HG02981 (cell line): Measurements from ENCODE around the gene EID2.

Experiments used
- ATAC-seq: cut with Tn5 transposase; IDR thresholded peaks from one replicate; pipeline ENCODE4 v1.9.1; 2021; ENCODE audit warnings: mild to moderate bottlenecking, moderate library complexity; ENCODE audit not compliant: unreplicated experiment

Gene EID2, protein sequence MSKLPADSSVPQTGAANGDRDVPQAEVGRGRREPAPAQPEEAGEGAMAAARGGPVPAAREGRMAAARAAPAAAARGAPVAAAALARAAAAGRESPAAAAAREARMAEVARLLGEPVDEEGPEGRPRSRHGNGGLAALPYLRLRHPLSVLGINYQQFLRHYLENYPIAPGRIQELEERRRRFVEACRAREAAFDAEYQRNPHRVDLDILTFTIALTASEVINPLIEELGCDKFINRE

DNA sequence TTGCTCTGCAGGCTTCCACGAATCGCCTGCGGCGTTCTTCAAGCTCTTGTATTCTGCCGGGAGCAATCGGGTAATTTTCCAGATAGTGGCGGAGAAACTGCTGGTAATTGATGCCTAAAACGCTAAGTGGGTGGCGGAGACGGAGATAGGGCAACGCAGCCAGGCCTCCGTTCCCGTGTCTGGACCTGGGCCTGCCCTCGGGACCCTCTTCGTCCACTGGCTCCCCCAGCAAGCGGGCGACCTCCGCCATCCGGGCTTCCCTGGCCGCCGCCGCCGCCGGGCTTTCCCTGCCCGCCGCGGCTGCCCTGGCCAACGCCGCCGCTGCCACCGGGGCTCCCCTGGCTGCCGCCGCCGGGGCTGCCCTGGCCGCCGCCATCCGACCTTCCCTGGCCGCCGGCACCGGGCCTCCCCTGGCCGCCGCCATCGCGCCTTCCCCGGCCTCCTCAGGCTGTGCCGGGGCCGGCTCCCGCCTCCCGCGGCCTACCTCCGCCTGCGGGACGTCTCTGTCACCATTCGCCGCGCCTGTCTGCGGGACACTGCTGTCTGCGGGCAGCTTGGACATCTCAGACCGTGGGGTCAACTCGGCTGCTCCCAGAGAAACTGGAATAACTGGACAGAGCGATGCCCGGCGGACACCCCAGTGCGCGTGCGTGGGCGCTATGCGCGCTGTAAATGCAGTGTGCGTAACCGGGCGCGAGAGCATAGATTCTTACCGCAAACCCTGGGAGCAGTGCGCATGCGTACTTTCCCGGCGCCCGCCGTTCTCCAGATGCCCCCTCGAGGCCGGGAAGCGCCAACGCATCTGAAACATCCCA is at the start of gene EID2:
Gene EID2, minus strand, starts transcription at position 644 of the 815 bp plus-strand sequence. Its CDS starts 82 bp downstream, at position 562.
- ATAC-seq: peak; percentile 87

DNA sequence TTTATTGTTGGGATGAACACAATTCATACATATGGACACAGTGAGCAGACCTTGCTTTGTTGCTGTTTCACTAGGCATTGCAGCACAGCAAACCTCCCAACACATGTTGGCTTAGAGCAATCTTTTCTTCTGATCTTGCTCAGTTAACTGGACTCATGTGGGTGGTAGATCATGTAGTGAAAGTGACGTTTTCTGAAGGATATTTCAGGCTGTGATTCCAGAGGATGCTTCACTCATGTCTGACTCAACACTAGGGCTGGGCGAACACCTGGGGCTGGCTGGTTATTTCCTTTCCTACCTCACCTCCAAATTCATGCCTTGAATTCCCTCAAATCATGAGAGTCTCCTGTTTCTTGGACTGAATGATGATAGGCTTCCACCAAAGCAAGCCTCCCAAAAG is 48.1 kb upstream of the EID2 start:
- no peak for ATAC-seq

DNA sequence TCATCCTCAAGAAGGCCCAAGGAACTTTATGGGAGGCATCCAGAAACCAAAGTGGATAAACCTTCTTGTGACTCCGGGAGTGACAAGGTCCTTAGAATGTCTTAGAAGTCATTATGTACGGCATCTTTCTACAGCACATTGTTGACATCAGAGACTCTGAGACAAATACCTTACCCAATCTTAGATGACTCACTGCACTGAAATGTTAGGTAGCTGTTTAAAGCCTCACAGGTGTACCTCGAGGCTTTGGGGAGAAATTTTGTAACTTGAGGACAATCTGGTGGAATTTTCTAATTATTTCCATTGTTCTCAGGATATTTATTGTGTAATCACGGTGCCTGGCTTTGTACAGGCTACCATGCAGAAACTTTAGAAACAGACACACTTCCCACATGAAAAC is 47.5 kb upstream of the EID2 start:
- no peak for ATAC-seq

DNA sequence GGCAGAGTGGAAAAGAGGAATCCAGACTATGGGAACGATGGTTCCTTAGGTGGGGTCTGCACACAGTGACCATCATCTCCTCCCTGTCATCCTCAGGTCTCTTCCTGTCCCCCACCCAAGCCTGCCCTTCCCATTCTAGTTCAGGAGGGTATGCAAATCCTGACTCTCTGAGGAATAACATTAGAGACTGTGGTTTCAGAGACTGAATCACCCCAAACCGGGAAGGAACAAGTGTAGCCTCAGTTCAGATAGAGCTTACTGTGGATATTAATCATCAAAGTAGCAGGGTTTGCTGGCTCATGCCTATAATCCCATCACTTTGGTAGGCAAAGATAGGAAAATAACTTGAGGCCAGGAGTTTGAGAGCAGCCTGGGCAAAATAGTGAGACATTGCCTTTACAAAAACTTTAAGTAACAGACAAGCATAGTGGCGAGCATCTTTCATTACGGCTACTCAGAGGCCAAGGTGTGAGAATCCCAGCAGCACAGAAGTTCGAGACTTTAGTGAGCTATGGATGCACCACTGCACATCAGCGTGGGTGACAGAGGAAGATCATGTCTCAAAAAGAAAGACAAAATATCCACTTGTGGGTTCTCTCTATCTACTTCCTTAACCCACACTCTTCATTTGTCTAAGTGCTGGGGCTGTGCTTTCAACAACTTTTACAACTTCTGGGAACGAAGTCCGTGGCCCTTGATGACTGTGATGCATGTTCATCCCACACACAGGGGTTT is 43.1 kb upstream of the EID2 start:
- no peak for ATAC-seq

DNA sequence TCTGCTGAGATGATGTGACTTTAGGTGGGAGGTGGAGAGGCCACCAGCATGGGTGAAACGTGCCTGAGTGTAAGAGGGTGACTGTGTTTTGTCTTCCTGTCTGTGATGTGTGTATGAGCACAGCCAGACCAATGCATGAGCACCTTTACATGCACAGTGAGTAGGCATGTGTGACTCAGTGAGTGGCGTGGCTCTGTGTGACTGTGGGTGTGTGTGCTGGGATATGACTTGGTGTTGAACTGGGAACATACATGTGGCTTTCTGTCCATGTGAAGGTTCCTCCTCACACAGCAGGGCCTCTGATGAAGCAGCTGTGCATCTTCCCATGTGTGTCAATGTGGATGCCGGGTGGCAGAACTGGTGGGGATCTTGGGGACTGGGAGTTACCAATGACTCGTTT is 42.5 kb upstream of the EID2 start:
- no peak for ATAC-seq

DNA sequence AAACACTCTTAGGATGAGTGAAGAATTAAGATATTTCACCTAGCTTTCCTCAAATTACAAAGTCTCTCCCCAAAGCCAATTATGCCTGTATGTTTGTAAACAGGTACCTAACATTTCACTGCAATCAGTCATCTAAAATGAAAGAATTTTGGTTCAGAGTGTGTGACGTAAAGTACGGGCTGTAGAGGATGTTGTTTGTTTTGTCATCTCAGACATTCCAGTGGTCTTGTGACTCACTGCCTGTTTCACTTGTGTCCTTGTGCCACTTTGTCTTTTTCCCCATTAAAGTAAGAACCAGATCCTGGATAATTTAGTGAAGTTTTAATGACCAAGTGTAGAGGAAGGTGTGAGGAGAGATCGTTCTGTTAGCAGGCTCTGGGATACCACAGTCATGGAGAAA is 28.6 kb upstream of the EID2 start:
- ATAC-seq: no peak

DNA sequence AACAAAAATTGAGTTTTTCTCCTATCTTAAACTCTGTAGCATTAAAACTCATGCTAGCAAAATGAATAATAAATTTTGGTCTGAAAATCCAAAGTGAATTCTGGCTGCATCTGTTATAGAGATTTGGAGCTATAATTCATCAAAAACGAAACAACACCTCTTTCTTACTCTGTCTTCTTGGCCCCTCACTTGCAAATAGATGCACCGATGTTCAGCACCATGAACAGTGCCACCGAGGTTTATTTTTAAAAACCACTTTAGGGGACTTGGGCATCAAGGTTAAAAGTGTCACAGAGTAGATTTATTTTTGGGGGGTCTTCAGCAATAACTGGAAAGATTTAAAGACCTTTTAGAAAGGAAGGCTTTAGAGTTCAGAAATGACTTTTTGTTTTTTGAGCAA is 26.1 kb upstream of the EID2 start:
- no peak for ATAC-seq

DNA sequence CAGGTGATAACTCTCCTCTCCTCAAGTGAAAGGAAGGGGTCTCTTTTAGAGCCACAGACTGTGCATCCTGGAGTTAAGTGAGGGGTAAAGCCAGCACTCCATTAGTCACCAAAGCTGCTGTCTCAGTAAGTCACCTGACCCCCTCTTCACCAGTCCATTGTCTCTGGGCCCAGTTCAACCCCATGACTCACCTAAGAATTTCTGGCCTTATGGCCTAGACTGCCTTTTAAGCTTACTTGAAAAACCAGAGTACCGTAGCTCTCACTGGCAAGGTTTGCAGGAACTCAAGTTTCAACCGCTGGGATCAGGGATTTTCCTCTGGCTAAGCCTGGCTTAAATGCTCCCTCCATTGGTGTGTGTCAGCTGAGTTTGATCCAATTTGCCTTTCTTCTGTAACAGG is 23.4 kb upstream of the EID2 start:
- ATAC-seq: no peak

DNA sequence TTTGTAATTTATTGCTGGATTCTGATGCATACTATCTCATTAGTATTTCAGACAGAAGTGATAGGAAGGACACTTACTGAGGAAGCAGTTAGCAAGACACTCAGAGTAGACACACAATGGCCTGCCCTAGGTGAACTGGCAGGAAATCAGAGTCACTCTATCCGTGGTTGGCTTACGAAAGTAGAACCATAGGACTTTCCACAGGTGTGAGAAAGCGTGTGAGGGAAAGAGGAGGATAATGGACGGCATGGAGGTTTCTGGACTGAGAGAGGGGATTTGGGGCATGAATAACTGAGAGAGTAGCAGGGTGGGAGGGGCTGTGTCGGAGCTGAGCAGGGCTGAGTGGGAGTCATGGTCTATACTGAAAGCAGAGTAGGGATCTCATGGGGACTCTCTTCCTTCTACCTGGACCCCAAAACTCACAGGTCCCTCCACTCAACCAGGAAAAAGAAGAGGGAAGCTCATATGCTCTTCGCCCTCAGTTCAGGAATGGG is 18.7 kb upstream of the EID2 start:
- no peak for ATAC-seq

DNA sequence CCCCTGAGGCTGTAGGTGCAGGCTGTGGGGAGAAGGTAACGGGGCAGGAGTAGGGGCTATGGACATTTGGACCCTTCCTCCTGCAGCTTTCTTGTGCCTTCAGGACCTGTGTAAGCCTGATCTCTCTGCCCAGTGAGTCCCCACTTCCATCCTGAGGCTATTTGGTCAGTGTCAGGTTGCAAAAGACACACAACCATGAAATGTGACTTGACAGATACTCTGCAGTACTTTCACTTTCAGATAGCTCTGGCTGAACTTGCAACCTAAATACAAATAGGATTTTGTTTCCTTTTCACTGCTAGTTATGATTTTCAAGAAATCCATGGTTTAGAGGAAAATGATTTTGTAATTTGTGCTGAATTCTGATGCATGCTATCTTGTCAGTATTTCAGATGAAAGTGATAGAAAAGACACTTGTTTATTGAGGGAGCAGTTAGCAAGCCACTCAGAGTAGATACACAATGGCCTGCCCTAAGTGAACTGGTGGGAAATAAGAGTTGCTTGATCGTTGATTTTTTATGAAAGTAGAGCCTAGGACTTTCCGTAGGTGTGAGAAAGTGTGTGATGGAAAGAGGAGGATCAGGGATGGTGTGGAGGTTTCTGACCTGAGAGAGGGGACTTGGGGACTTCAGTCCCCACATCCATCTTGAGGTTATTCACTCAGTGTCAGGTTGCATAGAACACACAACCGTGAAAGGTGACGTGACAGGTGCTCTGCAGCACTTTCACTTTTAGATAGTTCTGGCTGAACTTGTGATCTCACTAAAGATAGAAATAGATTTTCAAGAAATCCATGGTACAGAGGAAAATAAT is 18.1 kb upstream of the EID2 start:
- ATAC-seq: no peak

DNA sequence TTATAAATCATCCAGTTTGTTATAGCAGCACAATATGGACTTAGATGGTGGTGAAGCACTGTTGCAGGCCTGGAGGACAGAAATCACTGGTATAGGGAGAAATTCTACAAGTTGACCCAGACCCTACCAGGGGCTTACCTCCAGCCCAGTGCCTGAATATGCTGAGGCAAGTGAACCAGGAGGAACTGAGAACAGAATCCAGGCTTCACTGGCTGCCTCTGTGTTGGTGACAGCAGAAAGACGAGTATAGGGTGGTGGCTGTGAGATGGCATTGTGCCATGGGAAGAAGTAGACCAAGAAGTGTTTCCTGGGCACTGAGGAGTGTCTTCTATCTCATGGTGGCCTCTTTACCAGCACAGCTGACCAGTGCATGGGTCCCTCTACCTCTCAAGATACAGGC is 15.9 kb upstream of the EID2 start:
- ATAC-seq: no peak

DNA sequence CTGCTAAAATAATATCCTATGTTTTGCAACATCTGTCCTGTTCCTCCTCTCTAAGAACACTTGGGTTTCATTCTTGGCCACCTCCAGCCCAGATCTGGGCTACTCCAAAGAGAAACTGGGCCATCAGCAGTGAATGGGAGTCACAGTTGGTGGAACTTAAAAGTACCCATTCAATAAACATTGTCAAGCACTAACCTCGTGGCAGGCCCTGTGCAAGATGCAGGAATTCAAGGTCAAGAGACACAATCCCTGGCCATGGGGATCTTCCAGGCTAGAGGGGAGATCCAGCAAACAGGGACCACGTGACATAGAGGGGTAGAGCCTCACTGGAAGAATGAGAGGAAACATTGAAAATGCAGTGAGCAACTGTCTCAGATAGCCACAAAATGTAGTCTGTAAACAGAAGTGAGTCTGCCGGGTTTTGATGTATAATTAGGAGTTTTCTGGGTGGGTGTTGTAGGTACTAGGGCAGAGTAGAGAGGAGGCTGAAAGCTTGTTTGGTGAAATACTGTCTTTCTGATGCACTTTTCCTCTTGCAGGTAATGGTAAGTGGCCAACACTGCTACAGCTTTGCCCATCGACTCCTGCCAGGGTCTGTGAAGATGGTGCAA is 14.8 kb upstream of the EID2 start:
- no peak for ATAC-seq

DNA sequence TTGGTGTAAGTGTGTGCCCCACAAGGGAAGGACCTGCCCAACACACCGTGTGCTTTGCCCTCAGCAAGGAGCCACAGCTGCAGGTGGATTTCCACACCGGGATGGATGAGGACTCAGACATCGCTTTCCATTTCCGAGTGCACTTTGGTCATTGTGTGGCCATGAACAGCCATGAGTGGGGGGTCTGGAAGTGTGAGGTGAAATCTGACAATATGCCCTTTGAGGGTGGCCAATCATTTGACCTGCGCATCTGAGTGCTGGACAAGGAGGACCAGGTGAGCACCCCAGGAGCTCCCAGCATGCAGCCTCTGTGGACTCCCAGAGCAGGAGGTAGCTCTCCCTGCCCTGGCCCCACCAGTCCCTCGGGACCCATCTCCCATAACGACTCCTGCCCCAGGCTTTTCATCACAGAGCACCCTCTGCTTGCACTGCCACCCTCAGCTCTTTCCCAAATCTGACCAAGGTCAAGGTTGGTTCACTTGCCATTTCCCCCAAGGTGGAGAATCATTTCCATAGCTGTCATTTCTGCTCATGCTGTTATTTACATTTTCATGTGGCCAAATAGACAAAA is 13.2 kb upstream of the EID2 start:
- ATAC-seq: no peak

DNA sequence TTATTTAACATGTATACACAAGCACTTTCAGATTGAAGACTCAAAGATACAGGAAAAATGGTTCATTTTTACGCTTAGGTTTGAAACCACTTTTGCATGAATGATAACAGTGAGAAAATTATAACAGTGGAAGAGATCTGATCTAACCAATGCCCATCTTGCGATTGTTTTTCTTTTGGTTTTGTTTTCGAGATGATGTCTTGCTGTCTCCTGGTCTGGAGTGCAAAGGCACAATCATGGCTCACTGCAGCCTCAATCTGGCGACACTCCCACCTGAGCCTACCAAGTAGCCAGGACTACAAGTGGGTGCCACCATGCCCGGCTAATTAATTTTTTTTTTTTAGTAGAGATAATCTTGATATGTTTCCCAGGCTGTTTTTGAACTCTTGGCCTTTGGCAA is 10.2 kb upstream of the EID2 start:
- ATAC-seq: no peak

DNA sequence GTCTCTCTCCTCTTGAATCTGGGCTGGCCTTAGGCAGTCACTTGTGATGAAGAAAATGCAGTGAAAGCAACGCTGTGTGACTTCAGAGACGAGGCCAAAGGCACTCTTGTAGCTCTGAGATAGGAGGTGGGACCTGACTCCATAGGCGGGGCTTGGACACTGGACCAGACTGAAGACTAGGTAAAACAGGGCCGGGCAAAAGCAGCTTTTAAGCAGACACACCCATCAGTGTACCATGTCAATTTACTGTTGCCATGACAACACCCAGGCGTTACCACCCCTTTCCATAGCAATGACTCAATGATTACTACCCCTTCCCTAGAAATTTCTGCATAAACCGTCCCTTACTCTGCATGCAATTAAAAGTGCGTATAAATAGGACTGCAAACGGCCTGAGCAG is 6.6 kb upstream of the EID2 start:
- no peak for ATAC-seq

DNA sequence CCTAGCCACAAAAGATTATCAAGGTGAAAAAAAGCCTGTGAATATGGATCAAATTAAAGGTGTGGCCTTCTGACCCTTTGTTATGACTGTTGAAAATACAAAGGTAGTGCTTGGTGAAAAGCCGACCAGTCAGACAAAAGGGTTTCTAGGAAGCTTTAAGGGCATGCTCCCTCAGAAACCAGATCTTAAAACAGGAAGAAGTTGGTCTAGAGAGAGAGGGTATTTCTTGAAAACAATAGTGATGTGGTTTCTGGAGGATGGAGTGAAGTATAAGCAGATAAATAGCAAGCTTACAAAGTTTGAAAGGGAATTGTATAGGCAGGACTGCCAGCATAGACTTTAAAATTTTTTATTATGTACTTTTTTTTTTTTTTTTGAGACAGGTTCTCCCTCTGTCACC is 5.0 kb upstream of the EID2 start:
- ATAC-seq: no peak

DNA sequence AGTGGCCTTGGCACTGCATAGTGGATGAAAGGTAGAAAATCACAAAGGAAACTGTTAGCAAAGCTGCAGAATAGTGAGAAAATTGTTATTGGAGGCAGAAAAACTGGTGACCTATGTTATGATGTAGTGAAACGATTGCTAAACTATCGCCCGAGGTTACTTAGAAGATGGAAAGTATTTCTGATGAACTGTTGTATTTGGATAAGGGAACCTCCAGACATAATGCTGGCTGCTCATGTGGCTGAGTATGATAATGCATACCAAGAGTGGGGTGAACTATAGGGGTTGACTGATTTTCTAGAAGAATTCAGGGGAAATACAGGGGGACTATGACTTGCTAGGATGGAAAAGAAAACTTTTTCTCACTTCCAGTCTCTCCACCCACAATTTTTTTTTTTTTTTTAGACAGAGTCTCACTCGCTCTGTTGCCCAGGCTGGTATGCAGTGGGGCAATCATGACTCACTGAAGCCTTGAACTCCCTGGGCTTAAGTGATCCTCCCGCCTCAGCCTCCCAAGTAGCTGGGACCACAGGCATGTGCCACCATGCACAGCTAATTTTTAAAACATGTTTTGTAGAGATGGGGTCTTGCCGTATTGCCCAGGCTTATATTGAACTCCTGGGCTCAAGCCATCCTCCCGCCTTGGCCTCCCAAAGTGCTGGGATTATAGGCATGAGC is 4.4 kb upstream of the EID2 start:
- no peak for ATAC-seq

DNA sequence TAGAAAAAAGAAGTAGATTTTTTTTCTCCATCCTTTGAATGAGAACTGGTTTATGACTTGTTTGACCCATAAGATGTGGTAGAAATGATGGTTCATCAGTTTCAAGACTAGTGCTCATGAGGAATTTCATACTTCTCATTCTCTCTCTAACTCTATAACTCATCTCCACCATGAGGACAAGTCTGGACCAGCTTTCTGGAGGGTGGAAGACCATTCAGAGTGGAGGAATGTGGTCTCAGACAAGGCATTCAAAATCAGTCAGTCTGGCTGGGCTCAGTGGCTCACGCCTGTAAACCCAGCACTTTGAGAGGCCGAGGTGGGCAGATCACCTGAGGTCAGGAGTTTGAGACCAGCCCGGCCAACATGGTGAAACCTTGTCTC is 3.5 kb upstream of the EID2 start:
- no peak for ATAC-seq

DNA sequence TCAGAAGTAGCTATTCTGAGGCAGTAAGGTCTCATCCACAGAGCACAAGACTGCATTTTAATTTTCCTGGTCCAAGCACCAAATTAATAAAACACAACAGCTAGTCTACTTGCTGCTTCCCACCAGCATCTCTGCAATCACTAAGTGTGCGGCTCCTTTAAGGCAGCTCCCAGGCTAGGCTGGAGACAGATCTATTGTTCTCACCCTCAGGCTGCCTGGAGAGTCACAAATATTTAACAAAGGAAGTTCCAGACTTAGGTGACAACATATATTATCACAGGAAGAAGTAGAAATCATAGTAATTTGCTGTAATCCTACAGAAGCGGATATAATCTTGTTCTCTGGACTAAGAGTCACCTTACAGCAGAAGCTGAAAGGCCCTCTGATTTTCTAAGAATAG is 2.2 kb upstream of the EID2 start:
- no peak for ATAC-seq

DNA sequence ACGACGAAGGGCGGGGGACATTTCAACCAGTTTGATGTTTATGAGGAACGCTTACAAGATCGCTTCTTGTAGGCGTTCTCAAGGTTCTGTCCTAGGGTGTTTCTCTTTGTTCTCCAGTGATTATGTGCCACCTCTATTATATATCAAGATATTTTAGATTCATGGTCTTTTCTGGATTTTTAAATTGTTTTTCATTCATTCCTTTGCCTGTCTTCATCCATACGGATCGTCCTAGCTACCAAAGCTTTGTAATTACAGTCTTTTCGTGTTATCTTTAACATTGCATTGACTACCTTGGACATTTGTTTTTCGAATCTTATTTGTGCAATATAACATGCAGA is 342 bp upstream of the EID2 start:
- ATAC-seq: no peak
